ENCODE results near the gene GPR84. TPM values are rescaled to one million over a fixed set of nuclear protein-coding genes. Genes with fewer than 3 reads are reported as not detected.
A peak's percentile ranks its signal among the peaks of the same experiment; 100 is the strongest.

Gene GPR84
- total and polyA plus RNA-seq, 9 of the 15 experiments (the other 6 are each of a cell fraction or from before 2014, with no cell fraction given): 0.07 to 0.18 (median 0.11) TPM; not detected in 5

DNA sequence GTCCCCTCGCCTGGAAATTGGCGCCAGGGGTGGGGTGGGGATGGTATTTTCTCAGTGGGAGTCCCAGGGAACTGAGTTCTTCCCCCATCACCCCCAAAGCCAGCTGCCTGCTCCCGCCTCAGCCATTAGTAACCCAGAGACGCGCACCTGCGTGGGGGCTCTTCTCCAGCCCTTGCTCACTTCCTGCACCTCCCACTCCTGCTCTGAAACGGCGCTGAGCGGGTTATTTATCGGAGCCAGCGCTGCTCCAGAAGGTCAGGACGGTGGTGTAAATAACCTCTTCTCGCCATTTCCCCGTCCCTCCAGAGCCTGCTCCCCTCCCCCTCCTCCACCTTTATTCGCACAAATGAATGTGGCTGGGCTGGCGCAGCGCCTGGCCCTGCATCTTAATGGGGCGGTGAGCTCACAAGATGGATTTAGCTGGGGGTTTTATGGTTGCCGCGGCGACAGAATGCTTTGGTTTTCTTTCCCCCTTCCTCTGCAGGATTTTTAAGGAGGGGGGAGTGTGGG, 12.2 kb downstream of the GPR84 start (continued):
- TF ChIP-seq PTBP1 (IDR thresholded peaks at IDR 0.05; ENCODE audit: low read depth, low read length) (no peak), KDM5B (IDR thresholded peaks at IDR 0.05; ENCODE audit: insufficient replicate concordance, low read depth, low read length) (no peak), ZNF551 (CRISPR knock-in tag; IDR thresholded peaks at IDR 0.05) (no peak), MYC (IDR thresholded peaks at IDR 0.05; ENCODE audit: low read depth, low read length) (no peak), MYC (CRISPR knock-in tag; IDR thresholded peaks at IDR 0.05; ENCODE audit: borderline replicate concordance, low read depth) (no peak), ZNF384 (IDR thresholded peaks at IDR 0.05; ENCODE audit: low read depth, low read length) (no peak), TCF3 (CRISPR knock-in tag; IDR thresholded peaks at IDR 0.05) (peak; percentile 65), STAT5A (IDR thresholded peaks at IDR 0.05; ENCODE audit: borderline replicate concordance, low read length) (no peak), ETV1 (tag; conservative IDR thresholded peaks at IDR 0.05; ENCODE audit: low read depth) (peak; percentile 73; the same call in 1 of the 2 replicates), TAL1 (IDR thresholded peaks at IDR 0.05) (peak; percentile 26; the same call in 1 of the 2 replicates), HDAC6 (IDR thresholded peaks at IDR 0.05; ENCODE audit: low read depth, low read length) (no peak), ZBTB1 (CRISPR knock-in tag; IDR thresholded peaks at IDR 0.05; ENCODE audit: borderline replicate concordance, low read depth) (no peak), RUNX1 (IDR thresholded peaks at IDR 0.05; ENCODE audit: low read depth) (no peak), TBP (optimal IDR thresholded peaks at IDR 0.05; ENCODE audit: low read depth, low read length) (no peak), ILF3 (IDR thresholded peaks at IDR 0.05; ENCODE audit: borderline replicate concordance) (no peak), CAMTA2 (CRISPR knock-in tag; conservative IDR thresholded peaks at IDR 0.05) (no peak), JUN (IDR thresholded peaks at IDR 0.05; ENCODE audit: borderline replicate concordance, low read depth, low read length) (0 out of 2 replicates have a peak, but pooled peaks have one; percentile 4), JUN (CRISPR knock-in tag; IDR thresholded peaks at IDR 0.05; ENCODE audit: borderline replicate concordance) (no peak), HCFC1 (IDR thresholded peaks at IDR 0.05; ENCODE audit: low read depth, low read length) (no peak), EHMT2 (IDR thresholded peaks at IDR 0.05) (no peak), LCOR (CRISPR knock-in tag; IDR thresholded peaks at IDR 0.05) (no peak)
- TF ChIP-seq, protein P1, sequence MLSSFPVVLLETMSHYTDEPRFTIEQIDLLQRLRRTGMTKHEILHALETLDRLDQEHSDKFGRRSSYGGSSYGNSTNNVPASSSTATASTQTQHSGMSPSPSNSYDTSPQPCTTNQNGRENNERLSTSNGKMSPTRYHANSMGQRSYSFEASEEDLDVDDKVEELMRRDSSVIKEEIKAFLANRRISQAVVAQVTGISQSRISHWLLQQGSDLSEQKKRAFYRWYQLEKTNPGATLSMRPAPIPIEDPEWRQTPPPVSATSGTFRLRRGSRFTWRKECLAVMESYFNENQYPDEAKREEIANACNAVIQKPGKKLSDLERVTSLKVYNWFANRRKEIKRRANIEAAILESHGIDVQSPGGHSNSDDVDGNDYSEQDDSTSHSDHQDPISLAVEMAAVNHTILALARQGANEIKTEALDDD (IDR thresholded peaks at IDR 0.05): no peak
- TF ChIP-seq, protein P2, sequence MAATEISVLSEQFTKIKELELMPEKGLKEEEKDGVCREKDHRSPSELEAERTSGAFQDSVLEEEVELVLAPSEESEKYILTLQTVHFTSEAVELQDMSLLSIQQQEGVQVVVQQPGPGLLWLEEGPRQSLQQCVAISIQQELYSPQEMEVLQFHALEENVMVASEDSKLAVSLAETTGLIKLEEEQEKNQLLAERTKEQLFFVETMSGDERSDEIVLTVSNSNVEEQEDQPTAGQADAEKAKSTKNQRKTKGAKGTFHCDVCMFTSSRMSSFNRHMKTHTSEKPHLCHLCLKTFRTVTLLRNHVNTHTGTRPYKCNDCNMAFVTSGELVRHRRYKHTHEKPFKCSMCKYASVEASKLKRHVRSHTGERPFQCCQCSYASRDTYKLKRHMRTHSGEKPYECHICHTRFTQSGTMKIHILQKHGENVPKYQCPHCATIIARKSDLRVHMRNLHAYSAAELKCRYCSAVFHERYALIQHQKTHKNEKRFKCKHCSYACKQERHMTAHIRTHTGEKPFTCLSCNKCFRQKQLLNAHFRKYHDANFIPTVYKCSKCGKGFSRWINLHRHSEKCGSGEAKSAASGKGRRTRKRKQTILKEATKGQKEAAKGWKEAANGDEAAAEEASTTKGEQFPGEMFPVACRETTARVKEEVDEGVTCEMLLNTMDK (IDR thresholded peaks at IDR 0.05; ENCODE audit: borderline replicate concordance, insufficient read depth, low read depth, low read length, poor library complexity, severe bottlenecking): no peak
- TF ChIP-seq, protein P3, sequence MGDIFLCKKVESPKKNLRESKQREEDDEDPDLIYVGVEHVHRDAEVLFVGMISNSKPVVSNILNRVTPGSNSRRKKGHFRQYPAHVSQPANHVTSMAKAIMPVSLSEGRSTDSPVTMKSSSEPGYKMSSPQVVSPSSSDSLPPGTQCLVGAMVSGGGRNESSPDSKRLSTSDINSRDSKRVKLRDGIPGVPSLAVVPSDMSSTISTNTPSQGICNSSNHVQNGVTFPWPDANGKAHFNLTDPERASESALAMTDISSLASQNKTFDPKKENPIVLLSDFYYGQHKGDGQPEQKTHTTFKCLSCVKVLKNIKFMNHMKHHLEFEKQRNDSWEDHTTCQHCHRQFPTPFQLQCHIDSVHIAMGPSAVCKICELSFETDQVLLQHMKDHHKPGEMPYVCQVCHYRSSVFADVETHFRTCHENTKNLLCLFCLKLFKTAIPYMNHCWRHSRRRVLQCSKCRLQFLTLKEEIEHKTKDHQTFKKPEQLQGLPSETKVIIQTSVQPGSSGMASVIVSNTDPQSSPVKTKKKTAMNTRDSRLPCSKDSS (IDR thresholded peaks at IDR 0.05; ENCODE audit: low read depth, partially characterized antibody): no peak
- TF ChIP-seq, protein P4, sequence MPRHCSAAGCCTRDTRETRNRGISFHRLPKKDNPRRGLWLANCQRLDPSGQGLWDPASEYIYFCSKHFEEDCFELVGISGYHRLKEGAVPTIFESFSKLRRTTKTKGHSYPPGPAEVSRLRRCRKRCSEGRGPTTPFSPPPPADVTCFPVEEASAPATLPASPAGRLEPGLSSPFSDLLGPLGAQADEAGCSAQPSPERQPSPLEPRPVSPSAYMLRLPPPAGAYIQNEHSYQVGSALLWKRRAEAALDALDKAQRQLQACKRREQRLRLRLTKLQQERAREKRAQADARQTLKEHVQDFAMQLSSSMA (CRISPR knock-in tag; IDR thresholded peaks at IDR 0.05): no peak

Measured in K562 (cell line).